Activated naive CD8-positive, alpha-beta T cell treated with anti-CD3 and anti-CD28 coated beads, Interleukin-2, amount 50 U/mL, for 24 hours (primary cell): ENCODE measurements around the gene PGC.

Experiments used
- ATAC-seq: fragments of 150-1000 bp; cut with Tn5 transposase; one replicate; pipeline ENCODE4 v1.10.0; 2021
- DNase-seq: peaks from one replicate; pipeline ENCODE4 v3.0.0; 2021
- H3K27ac Mint-ChIP-seq: one replicate; pipeline ENCODE4 v1.8.0; 2021; ENCODE audit warnings: mild to moderate bottlenecking, mixed read lengths
- H3K27me3 Mint-ChIP-seq: one replicate; pipeline ENCODE4 v1.8.0; 2021; ENCODE audit warnings: mixed read lengths
- H3K36me3 Mint-ChIP-seq: one replicate; pipeline ENCODE4 v1.8.0; 2021; ENCODE audit warnings: low read depth, mixed read lengths
- H3K4me1 Mint-ChIP-seq: one replicate; pipeline ENCODE4 v1.8.0; 2021; ENCODE audit warnings: mixed read lengths
- H3K4me3 Mint-ChIP-seq: one replicate; pipeline ENCODE4 v1.8.0; 2021; ENCODE audit warnings: mild to moderate bottlenecking, moderate library complexity, mixed read lengths
- H3K9me3 Mint-ChIP-seq: one replicate; pipeline ENCODE4 v1.8.0; 2021; ENCODE audit warnings: mixed read lengths

PGC gene

DNA sequence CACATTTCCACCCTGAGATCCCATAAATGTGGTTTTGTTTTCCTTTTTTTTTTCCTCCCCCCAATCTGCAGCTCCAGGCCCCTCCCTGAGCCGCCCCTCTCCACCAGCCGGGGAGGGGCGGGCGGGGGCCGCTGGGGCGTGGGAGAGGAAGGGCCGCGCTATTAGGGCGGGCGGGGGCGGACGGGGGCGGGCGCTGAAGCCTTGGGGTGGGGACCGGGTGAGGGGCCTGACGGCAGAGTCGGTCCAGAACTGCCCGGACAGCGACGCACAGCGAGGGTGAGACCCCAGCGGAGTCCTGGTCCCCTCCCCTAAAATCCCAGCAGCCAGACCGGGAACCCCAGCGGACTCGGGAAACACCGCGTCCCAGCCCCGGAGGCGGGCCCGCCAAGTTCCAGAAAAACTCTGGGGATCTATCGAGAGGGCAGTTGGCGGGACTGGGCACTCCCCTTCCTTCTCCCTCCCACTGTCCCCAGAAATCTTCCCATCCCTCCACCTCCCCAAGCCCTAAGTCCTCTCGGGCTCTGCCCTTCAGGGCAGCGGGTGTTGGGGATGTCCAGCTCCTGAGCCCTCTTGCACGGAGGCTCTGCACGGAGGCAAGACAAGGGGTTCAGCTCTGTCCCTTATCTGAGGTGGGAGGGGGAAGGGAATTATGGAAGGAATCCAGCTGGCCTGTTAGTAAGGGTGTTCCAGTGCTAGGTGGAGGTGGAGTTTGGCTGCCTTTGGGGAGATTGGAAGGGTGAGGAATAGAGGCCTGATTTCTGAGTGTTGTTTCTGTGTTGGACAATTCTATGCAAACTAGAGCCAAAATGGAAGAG is 33.6 kb upstream of the PGC start, which contains the start of gene PRICKLE4:
TSS of gene PRICKLE4 (plus strand) at position 232 of the 815 bp plus-strand sequence. CDS start 2,692 bp downstream, outside the sequence.
- Mint-ChIP-seq H3K27ac (peak within 1 kb of the TSS; percentile 70), H3K4me1 (peaks cover 14% of the 10 kb centered on the region)

DNA sequence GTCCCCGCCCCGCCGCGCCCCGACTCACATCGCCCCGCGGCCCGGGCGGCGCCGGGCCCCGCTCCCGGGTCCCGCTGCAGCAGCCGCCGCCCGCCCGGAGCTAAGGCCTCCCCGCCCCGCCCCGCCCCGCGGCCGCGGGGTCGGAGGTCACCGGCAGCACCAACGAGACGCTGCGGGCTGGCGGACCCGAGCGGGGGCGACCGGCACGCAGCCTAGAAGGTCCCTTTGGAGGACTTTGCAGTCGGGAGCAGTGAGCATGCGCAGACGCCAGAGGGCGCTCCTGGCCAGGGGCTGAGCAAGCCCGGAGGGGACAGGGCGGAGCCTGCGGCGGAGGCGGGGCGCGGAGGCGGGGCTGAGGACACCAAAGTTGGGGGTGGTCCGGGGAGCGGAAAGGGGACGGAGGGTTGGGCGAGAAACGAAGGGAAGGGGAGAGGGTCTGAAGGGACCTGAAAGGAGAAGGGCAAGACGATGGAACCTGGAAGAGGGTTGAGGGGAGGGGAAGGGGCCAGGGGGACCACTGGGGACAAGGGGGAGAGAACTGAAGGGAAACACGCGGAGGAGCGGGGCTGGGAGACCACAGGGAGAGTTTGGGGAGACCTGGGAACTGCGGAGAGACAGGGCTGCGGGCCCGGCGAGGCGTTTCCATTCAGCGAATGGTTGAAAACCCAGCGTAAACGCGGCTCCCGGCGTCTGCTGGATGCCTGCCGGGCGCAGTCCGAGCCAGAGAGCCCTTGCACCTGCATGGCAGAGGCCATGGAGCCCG is 32.8 kb upstream of the PGC start, which contains the start of gene FRS3:
TSS of gene FRS3 (minus strand) at position 113 of the 763 bp plus-strand sequence. CDS start 2,913 bp downstream, outside the sequence.
- peaks cover 14% of the 10 kb centered on the region for H3K4me1 Mint-ChIP-seq
- peak within 1 kb of the TSS; percentile 70 for H3K27ac Mint-ChIP-seq
- no peaks in the 10 kb centered on the region for H3K9me3 Mint-ChIP-seq
- no peaks in the 10 kb centered on the region for H3K36me3 Mint-ChIP-seq
- peaks cover 11% of the 10 kb centered on the region for H3K27me3 Mint-ChIP-seq
- DNase-seq (peak; percentile 100), ATAC-seq (peak; percentile 92)
- H3K4me3 Mint-ChIP-seq: peak within 1 kb of the TSS; percentile 87

More for the DNA sequence above, 33.6 kb upstream of the PGC start, which contains the start of gene PRICKLE4:
- H3K27me3 Mint-ChIP-seq: peaks cover 11% of the 10 kb centered on the region
- H3K4me3 Mint-ChIP-seq: peak within 1 kb of the TSS; percentile 85
- no peaks in the 10 kb centered on the region for H3K36me3 Mint-ChIP-seq
- no peaks in the 10 kb centered on the region for H3K9me3 Mint-ChIP-seq
- DNase-seq (peak; percentile 10), ATAC-seq (no peak)

DNA sequence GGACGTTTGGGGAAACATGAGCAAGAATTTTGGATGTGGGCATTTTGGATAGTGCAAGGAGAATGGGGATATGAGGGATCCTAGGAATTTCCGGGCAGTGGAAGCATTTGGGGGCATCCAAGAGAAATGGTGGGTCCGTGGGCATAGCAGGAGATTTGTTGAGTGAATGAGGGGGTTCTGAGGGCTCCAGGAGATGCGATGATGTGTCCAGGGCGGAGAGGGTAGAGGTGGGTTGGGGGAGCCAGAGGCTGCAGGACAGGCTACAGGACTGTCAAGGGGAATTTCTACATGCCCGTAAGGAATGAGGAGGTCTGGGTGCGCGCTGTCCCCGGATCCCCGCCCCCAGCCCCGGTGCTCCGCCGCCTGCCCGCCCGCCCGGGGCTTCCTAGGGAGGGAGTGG is 32.1 kb upstream of the PGC start:
- H3K27me3 Mint-ChIP-seq: peaks cover 11% of the 10 kb centered on the region
- peak overlapping the region; percentile 23 for H3K27ac Mint-ChIP-seq
- H3K36me3 Mint-ChIP-seq: no peaks in the 10 kb centered on the region
- peak overlapping the region; percentile 87 for H3K4me3 Mint-ChIP-seq
- H3K9me3 Mint-ChIP-seq: no peaks in the 10 kb centered on the region
- H3K4me1 Mint-ChIP-seq: peaks cover 14% of the 10 kb centered on the region
- DNase-seq (no peak), ATAC-seq (no peak)

DNA sequence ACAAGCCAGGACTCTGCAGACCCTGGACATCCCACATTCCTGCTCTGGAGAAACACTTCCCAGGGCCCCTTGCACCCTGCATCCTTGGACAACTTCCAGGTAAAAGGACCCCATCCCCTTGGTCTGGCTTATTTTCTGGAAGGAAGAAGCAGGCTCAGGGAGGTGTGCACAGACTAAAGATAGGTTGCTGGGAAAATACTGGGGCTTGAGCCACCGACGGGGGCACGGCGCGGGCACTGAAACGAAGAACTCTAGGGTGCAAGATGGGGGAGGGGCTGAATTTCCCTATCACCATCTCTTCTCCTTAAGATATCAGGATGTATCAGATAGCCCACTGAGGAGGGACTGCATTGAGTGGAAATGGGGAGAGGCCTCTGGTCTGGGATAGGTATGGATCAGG is 31.7 kb upstream of the PGC start:
- no peak for ATAC-seq
- DNase-seq: no peak
- H3K27me3 Mint-ChIP-seq: peaks cover 11% of the 10 kb centered on the region
- H3K9me3 Mint-ChIP-seq: no peaks in the 10 kb centered on the region
- H3K27ac Mint-ChIP-seq: peak overlapping the region; percentile 23
- H3K4me3 Mint-ChIP-seq: peak overlapping the region; percentile 87
- H3K36me3 Mint-ChIP-seq: no peaks in the 10 kb centered on the region
- H3K4me1 Mint-ChIP-seq: peaks cover 14% of the 10 kb centered on the region

DNA sequence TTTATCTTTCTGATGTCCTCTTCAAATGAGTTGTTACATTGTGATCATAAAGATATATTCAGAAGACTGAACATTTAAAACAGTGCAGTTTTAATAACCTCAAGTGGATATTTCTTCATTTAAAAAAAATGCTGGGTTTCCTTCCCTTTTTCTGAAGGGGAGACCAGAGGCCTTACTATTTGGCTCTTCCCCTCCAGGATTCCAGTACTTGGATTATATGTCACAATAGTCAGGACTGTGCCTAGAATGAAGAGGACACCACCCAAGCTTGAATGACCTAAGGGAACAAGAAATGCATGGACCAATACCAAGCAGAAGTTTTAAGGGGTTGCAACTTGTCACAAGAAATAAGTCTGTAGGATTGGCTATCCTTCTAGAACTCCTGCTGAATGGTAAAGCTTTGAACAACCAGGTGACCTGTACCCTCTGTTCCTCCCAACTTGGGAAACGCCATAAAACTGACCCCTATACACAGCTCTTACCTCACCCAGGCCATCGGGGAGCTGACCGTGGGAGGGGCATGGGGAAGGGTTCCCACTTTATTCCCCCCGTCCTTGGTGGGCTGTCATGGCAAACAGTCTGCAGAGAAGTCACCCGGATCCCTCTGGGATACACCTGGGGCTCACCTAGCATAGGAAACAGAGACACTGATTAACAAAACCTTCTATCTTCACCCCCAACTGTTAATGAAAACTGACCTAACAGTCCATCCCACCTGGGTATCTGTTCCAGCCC is 30.5 kb upstream of the PGC start:
- Mint-ChIP-seq H3K9me3 (no peaks in the 10 kb centered on the region), H3K36me3 (peaks cover 2% of the 10 kb centered on the region), H3K4me1 (peaks cover 14% of the 10 kb centered on the region), H3K4me3 (no peak overlapping the region), H3K27ac (no peak overlapping the region), H3K27me3 (peaks cover 11% of the 10 kb centered on the region)
- ATAC-seq (no peak), DNase-seq (no peak)

DNA sequence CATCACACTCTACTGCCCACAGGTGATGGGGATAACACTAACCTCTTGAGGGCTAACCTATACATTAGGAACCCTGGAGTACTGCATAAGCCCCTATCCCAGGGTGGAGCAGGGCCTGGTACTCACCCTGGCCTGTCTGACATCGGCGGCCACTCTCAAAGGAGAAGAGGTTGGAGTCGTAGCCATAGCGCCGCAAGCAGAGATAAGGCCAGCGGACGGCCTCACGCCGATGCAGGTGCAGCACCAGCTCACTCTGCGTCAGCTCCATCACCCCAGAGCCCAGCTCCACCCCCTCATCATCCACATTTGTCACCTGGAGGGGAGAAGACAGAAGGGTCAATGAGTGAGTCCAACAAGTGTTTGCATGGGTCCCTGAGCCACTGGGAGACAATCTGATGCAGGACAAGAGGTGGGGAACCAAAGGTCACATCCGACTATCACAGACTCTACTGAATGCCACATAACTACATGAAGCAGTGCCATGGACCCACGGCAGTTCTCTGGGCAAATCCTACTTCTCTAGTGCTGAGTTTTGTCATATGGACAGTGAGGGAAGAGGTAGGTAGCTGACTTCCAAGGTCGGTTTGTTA is 28.2 kb upstream of the PGC start:
- Mint-ChIP-seq H3K9me3 (no peaks in the 10 kb centered on the region), H3K36me3 (peaks cover 2% of the 10 kb centered on the region), H3K27me3 (peaks cover 1% of the 10 kb centered on the region), H3K4me3 (no peak overlapping the region), H3K27ac (no peak overlapping the region), H3K4me1 (peaks cover 9% of the 10 kb centered on the region)
- ATAC-seq: no peak
- no peak for DNase-seq

DNA sequence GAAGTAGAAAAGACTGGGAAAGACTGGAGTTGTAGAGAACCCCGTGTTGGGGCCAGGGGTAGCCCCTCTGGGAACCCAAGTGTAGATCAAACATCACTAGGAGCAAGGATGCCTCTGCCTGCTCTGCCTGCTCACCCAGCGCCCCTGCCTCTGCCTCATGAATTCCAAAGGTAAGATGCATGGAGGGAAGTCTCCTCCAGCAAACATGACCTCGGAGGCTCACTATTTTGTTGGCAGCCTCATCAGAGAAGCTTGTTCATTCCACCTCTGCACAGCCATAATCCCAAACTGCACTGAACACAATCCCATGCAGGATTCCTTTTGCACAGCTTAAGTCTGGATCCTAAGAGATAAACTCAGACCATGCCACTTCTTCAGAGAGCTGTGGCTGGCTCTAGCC is 27.6 kb upstream of the PGC start:
- ATAC-seq: no peak
- no peak for DNase-seq
- peaks cover 2% of the 10 kb centered on the region for H3K36me3 Mint-ChIP-seq
- H3K4me3 Mint-ChIP-seq: no peak overlapping the region
- peaks cover under 1% of the 10 kb centered on the region for H3K27me3 Mint-ChIP-seq
- H3K4me1 Mint-ChIP-seq: peaks cover 9% of the 10 kb centered on the region
- no peak overlapping the region for H3K27ac Mint-ChIP-seq
- no peaks in the 10 kb centered on the region for H3K9me3 Mint-ChIP-seq

DNA sequence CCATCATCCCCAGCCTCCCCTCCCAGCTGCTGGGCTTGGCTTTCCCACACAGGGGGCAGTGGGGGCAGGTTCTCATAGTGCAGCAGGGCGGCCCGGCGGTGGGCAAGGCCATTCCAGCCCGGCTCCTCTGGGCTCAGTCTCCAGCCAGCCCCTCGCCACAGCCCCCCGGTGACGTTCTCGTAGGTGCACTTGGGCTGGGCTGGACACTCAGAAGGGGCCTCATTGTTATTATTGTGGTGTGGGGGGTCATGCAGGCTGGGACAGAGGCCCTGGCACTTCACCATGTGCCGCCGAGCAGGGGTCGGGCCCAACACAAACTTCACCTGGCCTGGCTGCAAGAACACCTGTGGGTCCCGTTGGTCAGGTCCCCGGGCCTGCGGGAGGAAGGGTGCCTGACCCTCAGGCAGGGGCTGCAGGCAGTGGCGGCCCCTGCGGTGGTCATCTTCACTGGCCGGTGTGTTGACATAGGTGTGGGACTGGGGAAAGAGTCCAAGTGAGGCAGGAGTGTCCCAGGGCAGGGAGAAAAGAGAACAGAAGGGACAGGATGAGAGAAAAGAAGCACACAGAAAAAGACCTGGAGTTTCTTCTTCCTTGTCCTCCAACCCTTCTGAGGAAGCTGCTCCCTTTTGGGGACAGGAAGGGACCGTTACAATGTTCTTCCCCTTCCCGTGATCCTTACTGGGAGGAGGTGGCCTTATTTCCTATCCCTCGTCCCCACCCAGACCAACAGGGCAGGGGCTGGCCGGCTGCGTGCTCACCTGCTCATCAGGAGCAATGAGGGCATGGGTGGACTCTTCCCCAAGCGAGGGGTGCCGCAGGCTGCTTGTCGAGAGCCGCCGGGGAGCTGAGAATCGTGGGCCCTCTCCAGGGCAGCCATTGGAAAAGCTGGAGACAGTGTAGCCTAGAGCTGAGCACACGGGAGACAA is 24.1 kb upstream of the PGC start:
- peaks cover 2% of the 10 kb centered on the region for H3K4me1 Mint-ChIP-seq
- no peak overlapping the region for H3K4me3 Mint-ChIP-seq
- no peak overlapping the region for H3K27ac Mint-ChIP-seq
- DNase-seq (no peak), ATAC-seq (no peak)
- no peaks in the 10 kb centered on the region for H3K27me3 Mint-ChIP-seq
- no peaks in the 10 kb centered on the region for H3K9me3 Mint-ChIP-seq
- H3K36me3 Mint-ChIP-seq: peaks cover 2% of the 10 kb centered on the region

DNA sequence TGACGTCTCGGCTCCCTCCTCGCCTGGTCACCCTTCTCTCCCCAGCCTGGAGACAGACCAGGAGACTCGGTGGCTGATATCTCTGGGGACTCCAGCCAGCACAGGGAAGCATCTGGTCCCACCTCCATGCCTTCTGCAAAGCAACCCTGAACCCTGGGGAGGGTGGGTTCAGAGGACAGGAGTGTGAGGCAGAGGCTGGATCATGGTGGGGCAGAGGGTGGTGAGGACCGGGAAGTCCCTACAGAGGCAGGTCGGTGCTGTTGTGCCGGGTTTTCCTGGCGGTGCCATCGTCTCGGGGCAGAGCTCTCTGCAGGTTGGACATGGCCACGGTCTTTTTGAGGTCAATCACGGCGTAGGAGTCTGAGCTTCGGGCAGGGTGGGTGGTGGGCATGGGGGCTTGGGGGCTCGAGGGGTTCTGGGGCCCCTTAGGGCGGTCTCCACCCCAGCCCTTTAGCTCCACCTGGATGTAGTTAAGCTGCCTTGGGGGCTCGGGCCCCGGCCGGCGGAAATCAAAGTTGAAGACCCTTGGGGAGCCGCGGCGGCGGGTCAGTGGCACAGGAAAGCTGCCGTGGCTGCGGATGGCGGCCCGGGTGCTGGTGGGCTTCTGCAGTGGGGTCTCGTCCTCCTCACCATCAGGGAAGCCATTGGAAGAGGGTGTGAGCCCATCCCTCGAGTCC is 23.3 kb upstream of the PGC start:
- H3K27me3 Mint-ChIP-seq: no peaks in the 10 kb centered on the region
- no peak for ATAC-seq
- no peaks in the 10 kb centered on the region for H3K9me3 Mint-ChIP-seq
- no peak overlapping the region for H3K4me3 Mint-ChIP-seq
- H3K36me3 Mint-ChIP-seq: peaks cover 2% of the 10 kb centered on the region
- DNase-seq: no peak
- no peak overlapping the region for H3K27ac Mint-ChIP-seq
- H3K4me1 Mint-ChIP-seq: peaks cover 2% of the 10 kb centered on the region

DNA sequence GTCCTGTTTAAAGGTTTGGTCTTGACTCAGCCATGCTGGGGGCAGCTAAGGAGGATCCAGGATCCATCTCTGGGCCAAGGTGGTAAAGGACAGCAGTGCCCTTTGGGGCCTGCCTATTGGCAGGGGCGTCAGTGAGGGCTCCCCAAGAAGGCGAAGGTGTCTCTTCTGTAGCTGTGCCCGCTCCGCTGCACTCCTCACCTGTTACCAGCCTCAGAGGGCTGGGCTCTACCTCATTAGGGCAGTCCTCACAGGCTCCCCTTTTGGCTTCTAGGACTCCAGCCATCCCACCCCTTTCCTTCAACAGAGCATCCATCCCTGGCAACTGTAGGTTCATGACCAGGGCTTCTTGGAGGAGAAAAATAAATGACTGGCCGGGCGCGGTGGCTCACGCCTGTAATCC is 22.2 kb upstream of the PGC start:
- Mint-ChIP-seq H3K4me3 (no peak overlapping the region), H3K9me3 (no peaks in the 10 kb centered on the region), H3K27me3 (no peaks in the 10 kb centered on the region), H3K4me1 (peaks cover 2% of the 10 kb centered on the region), H3K27ac (no peak overlapping the region), H3K36me3 (peaks cover 2% of the 10 kb centered on the region)
- ATAC-seq (no peak), DNase-seq (no peak)

DNA sequence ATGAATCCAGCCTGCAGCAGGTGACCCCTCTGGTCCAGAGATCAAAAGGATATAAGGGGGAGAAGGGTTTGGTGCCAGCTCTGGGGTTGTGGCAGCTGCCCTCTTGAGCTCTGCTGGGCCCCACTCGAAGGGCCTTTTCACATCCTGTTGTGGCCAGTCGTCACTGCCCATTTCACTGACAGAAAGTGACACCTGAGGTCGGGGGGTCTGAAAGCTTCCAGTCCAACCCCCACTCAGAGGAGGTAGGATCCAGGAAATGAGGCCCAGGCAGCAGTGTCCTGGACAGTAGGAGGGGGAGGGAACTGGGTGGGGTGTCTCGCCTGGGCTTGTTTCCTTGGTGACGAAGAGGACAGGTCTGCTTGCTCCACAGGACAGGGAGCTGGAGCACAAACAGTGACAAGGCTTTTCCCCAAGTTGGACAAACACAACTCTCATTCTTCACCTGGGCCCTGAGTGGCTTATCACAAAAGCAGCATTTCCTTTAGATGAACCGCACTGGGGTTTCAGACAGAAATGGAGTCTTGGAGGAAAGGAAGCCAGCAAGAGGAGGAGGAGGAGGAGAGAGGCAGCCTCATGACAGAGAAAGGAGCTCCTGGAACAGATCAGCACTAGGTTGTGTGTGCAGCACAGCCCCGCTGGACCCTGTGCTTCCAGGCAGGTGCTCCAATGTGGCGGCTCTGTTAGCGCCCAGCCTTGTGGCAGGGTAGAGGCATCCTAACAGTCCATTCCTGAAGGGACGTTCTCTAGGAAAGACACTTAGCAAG is 21.5 kb upstream of the PGC start:
- ATAC-seq: no peak

DNA sequence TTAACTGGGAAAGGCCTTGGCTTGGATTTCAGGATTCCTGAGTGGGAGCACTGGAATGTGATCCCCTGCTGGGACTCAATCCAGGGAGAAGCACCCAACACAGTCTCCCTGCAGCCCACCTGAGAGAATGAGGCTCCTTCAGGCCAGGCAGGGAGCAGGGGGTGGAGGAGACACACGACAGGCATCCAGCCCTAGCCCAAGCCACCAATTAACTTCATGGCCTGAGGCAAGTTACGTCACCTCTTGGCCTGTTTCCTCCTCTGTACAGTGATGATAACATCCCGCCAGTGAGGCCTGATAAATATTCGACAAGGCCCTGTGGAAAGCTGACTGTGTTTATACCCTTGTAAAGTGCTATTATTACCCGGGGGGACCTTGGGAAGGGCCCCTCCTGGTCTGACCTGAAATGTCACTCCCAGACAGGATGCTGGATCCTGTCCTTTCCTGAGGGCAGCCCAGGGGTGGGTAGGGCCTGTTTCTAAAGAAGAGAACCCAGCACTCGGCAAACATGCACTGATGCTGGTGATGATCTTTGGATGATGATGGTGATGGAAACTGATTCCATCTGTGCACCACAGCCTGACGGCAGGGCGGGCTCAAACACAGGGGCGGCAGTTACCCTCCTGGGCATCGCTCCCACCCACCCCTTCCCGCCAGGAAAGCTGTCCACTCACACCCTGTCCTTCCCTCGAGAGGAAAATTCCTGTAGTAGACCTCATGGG is 20.1 kb upstream of the PGC start:
- no peak for DNase-seq

More for the DNA sequence above, 21.5 kb upstream of the PGC start:
- no peak overlapping the region for H3K4me3 Mint-ChIP-seq
- H3K36me3 Mint-ChIP-seq: peaks cover 2% of the 10 kb centered on the region
- no peak for DNase-seq
- H3K27me3 Mint-ChIP-seq: no peaks in the 10 kb centered on the region
- peaks cover 2% of the 10 kb centered on the region for H3K4me1 Mint-ChIP-seq
- H3K27ac Mint-ChIP-seq: no peak overlapping the region
- H3K9me3 Mint-ChIP-seq: no peaks in the 10 kb centered on the region

More for the DNA sequence above, 20.1 kb upstream of the PGC start:
- ATAC-seq: no peak
- H3K4me1 Mint-ChIP-seq: peaks cover 2% of the 10 kb centered on the region
- H3K4me3 Mint-ChIP-seq: no peak overlapping the region
- H3K27me3 Mint-ChIP-seq: no peaks in the 10 kb centered on the region
- H3K27ac Mint-ChIP-seq: no peak overlapping the region
- no peaks in the 10 kb centered on the region for H3K9me3 Mint-ChIP-seq
- H3K36me3 Mint-ChIP-seq: no peaks in the 10 kb centered on the region
